ENCODE results near the gene ZBTB33. TPM values are rescaled to one million over a fixed set of nuclear protein-coding genes. Genes with fewer than 3 reads are reported as not detected.
A peak's percentile ranks its signal among the peaks of the same experiment; 100 is the strongest.

Gene ZBTB33
- polyA plus RNA-seq, 1 donor from 2014 or later, result 20.2 TPM

GRCh38 chrX:120297923-120298322 lies 47.3 kb downstream of the ZBTB33 start:
- H3K36me3 ChIP-seq (ENCODE audit: insufficient read depth, low read length), result no peaks in the 10 kb centered on the region
- H3K9ac ChIP-seq (ENCODE audit: low read length), result no peak overlapping the region
- no peaks in the 10 kb centered on the region for H3K79me2 ChIP-seq (replicated peaks; ENCODE audit: insufficient read depth, low read length)
- H3K9me2 ChIP-seq (ENCODE audit: insufficient read depth, low read length), result no peaks in the 10 kb centered on the region
- H4K20me1 ChIP-seq (ENCODE audit: insufficient read depth), result no peaks in the 10 kb centered on the region
- H3K9me3 ChIP-seq (ENCODE audit: low read length), result no peaks in the 10 kb centered on the region
- no peak overlapping the region for H2AFZ ChIP-seq (ENCODE audit: low read depth, low read length)
- no peak overlapping the region for H3K4me2 ChIP-seq (ENCODE audit: low read length)
- TF ChIP-seq EZH2 (IDR thresholded peaks at IDR 0.05; ENCODE audit: borderline replicate concordance, insufficient read depth, low read length, poor library complexity, severe bottlenecking), result no peak
- TF ChIP-seq TAF1 (IDR thresholded peaks at IDR 0.05; ENCODE audit: low read depth), result no peak
- TF ChIP-seq MXI1 (conservative IDR thresholded peaks at IDR 0.05; ENCODE audit: poor library complexity, severe bottlenecking), result no peak
- no peak for TF ChIP-seq REST (IDR thresholded peaks at IDR 0.05; ENCODE audit: borderline replicate concordance)
- TF ChIP-seq CTCF (IDR thresholded peaks at IDR 0.05; ENCODE audit: poor library complexity, severe bottlenecking), result no peak
- no peaks in the 10 kb centered on the region for H3F3A ChIP-seq (ENCODE audit: insufficient read depth, low read length, poor library complexity, severe bottlenecking)
- no peak overlapping the region for H3K4me3 ChIP-seq (ENCODE audit: low read length)
- no peak overlapping the region for H3K27ac ChIP-seq (ENCODE audit: low read length)
- H3K27me3 ChIP-seq (ENCODE audit: insufficient read depth, low read depth, low read length), result no peaks in the 10 kb centered on the region

GRCh38 chrX:120299928-120300327 lies 49.3 kb downstream of the ZBTB33 start:
- no peak overlapping the region for H3K9ac ChIP-seq (ENCODE audit: low read length)
- no peaks in the 10 kb centered on the region for H3K27me3 ChIP-seq (ENCODE audit: insufficient read depth, low read depth, low read length)
- H3K9me2 ChIP-seq (ENCODE audit: insufficient read depth, low read length), result no peaks in the 10 kb centered on the region
- H3K9me3 ChIP-seq (ENCODE audit: low read length), result no peaks in the 10 kb centered on the region
- no peak overlapping the region for H3K27ac ChIP-seq (ENCODE audit: low read length)
- no peaks in the 10 kb centered on the region for H3K79me2 ChIP-seq (replicated peaks; ENCODE audit: insufficient read depth, low read length)
- no peaks in the 10 kb centered on the region for H4K20me1 ChIP-seq (ENCODE audit: insufficient read depth)
- no peak overlapping the region for H3K4me3 ChIP-seq (ENCODE audit: low read length)
- no peak overlapping the region for H2AFZ ChIP-seq (ENCODE audit: low read depth, low read length)
- H3F3A ChIP-seq (ENCODE audit: insufficient read depth, low read length, poor library complexity, severe bottlenecking), result no peaks in the 10 kb centered on the region
- no peak overlapping the region for H3K4me2 ChIP-seq (ENCODE audit: low read length)
- TF ChIP-seq EP300 (conservative IDR thresholded peaks at IDR 0.05; ENCODE audit: poor library complexity, severe bottlenecking) (no peak), CTCF (IDR thresholded peaks at IDR 0.05; ENCODE audit: poor library complexity, severe bottlenecking) (no peak), SMC3 (conservative IDR thresholded peaks at IDR 0.05; ENCODE audit: poor library complexity) (peak; percentile 59), RAD21 (conservative IDR thresholded peaks at IDR 0.05) (peak; percentile 53)
- H3K36me3 ChIP-seq (ENCODE audit: insufficient read depth, low read length), result no peaks in the 10 kb centered on the region
